ENCODE results near the gene EXOSC1. TPM values are rescaled to one million over a fixed set of nuclear protein-coding genes. Genes with fewer than 3 reads are reported as not detected.
A peak's percentile ranks its signal among the peaks of the same experiment; 100 is the strongest.
"Not testable (repeated sequence)": the region's sequence is repeated elsewhere in the genome, so short reads cannot be mapped to it uniquely, and the experiment has no call there.

The EXOSC1 gene
- total RNA-seq, 1 donor from 2014 or later, result 33.8 TPM

DNA sequence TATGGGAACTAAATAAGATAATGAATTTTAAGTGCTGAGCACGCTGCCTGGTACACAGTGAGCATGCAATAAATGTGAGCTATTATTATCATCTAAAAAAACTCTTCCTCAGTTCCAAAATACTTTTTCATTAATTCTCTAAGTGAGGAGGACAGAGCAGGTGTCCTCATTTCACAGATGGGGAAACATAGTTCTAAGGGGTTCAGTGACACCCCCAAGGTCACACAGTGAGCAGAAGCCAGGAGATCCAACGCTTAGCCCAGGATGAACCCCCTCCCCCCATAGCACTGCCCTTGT, 37.9 kb downstream of the EXOSC1 start:
- DNase-seq (ENCODE audit: low spot score), result no peak

DNA sequence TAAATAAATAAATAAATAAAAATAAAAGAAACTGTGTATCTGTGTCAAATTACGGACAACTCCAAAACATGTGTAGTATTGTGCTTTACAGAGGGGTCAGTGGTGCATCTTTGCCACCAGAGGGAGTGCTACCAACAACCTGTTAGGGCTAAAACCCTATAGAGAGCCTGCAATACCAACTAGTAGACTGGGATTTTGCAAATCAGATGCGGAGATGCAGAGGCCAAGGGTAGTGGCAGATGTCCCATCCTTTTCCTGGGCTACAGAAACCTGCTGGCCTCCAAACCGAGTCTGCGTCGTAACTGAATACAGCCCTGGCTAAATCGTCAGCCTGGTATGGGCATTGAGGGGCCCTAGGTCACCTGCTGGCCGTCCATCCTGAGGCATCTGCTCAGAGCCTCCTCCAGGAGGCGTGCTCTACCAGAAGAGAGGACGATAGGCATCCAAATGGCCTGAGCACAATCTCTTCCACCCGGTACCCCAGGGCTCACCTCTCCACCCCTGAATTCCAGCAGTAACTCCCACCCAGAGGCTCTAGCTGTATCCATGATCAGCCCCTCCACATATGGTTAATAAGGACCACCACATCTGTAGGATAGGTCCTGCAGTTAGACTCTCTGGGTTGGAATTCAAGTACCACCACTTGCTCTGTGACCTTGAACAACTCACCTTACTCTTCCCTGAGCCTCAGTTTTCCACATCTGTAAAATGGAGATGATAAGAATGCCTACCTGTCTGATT, 38.4 kb downstream of the EXOSC1 start:
- DNase-seq (ENCODE audit: low spot score), result peak; percentile 56

DNA sequence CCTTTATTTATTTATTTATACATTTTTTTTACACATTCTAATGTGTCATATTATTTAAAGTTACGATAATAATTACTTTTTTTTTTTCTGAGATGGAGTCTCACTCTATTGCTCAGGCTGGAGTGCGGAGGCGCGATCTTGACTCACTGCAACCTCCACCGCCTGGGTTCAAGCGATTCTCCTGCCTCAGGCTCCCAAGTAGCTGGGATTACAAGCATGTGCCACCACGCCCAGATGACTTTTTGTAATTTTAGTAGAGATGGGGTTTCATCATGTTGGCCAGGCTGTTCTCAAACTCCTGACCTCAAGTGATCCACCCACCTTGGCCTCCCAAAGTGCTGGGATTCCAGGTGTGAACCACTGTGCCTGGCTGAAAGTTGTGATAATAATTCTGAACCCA, 39.3 kb downstream of the EXOSC1 start:
- DNase-seq (ENCODE audit: low spot score), result not testable (repeated sequence)

DNA sequence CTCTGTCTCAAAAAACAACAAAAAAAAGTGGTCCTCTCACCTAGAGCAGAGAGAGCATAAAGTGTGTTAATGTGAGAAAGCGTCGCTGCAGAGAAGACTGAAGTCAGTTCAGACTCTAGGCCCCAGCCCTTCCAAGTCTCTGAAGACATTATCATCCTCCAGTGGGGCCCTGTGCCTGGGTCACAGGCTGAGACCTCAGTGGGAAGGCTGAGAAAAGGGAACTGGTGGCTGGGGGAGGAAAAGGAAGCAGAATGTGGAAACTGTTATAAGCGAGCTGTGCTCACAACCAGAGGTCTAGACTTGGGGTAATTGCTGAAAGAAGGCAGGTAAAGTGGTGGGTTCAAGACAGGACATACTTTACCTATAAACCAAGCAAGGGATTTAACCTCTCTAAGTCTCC, 39.7 kb downstream of the EXOSC1 start:
- DNase-seq (ENCODE audit: low spot score), result no peak

DNA sequence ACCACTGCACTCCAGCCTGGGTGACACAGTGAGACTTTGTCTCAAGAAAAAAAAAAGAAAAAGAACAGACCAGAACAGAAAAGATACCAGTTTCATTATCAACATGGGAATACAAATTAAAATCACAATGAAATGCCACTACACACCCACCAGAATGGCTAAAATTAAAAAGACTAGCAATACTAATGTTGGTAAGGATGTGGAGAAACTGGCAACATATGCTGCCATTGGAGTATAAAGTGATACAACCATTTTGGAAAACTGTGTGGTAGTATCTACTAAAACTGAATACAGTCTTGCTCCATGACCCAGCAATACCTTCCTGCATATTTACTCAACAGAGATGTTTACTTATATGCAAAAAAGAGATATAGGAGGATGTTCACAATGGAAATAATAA, 41.8 kb downstream of the EXOSC1 start:
- DNase-seq (ENCODE audit: low spot score), result no peak

DNA sequence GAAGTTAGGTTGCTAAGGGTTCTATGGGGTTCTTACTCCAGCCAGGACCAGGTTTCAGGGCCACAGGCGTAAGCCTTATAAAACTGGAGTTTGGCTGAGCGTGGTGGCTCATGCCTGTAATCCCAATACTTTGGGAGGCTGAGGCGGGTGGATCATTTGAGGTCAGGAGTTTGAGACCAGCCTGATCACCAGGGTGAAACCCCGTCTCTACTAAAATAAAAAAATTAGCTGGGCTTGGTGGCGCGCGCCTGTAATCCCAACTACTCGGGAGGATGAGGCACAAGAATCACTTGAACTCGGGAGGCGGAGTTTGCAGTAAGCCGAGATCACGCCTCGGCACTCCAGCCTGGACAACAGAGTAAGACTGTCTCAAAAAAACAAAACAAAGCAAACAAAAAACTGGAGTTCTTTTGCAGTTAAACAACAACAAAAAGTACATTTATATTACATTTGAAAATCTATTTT, 44.3 kb downstream of the EXOSC1 start:
- DNase-seq (ENCODE audit: low spot score), result no peak

DNA sequence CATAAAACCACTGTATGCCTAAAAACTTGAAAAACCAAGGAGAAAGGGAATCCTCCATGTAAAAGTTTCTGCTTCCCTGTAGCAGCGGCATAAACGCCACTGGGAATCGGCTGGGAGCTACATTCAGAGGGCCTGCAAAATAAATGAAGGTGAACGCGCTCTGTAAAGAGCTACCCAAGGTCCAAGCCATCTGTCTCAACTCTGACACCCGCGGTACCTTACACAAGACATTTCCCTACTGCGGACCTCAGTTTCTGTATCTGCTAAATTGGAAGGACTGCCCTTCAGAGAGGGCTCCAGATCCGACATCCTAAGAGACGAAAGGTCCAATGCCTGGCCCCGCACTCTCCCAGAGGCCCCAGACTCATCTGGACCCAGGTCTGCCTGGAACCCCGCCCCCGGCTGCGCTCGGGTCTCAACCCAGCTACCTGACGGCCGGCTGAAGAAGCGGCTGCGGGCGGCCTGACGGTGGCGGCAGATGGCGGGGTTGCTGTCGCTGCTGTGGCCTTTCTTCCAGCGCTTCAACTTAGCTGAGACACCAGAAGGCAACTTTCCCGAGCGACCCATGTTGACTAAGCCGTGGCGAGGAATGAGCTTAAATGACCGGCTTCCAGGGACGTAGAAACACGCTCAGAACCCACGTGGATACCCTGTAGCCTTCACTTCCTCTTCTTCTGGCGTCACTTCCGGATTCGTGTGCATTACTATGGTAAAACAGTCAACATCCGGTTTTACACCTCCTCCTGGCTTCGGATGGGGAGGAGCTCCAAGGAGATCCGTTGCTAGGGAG, 44.9 kb downstream of the EXOSC1 start, which contains the start of gene RRP12:
Gene RRP12, minus strand, starts transcription at position 676 of the 790 bp plus-strand sequence. Its CDS starts 109 bp downstream, at position 567.
- peak; percentile 95 for DNase-seq (ENCODE audit: low spot score)

DNA sequence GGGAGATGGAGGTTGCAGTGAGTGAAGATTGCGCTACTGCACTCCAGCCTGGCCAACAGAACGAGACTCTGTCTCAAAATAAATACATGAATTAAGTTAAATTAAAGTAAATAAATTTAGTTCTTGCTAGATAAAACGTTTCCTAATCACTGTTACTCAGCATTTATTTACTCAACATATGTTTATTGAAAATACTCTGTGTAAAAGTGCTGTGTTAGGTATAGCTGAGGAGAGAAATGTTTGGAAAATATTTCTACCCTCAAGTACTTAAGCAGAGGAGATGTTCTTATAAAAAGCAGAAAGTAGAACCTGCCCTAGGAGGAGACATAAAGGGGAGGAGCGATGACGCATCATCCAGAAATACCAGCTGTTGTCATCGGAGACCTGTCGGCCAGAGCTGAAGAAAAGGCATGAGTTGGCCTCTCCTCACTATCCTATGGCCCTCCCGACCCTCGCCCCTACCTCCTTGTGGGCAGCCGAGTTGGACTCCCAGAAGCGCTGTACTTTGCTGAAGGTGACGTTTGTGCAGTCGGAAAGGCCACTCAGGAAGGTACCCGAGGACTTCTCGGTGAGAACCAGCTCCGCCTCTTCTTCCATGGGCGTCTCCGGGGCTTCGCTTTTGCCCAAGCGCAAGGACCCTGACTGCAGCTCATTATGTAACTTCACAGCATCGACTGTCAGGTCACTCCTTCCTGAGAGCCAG, 45.8 kb downstream of the EXOSC1 start:
- DNase-seq (ENCODE audit: low spot score), result peak; percentile 43

DNA sequence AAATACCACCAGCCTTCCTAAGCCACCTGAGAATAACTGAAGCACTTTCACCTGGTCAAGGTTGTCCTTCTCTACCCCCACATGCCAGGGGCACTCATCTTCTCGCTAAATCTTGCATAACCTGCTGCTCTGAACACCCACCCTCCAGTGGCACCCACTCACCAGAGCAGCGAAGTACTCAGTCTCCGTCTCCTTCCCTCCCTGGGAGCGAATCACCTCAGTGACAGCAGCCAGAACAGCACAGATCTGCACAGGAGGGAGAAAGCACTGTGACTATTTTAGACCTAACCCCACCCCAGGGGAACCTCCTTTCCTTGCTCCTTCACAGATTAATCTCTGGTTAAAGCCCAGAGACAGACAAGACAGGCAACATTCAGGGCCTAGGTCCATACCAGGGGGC, 49.8 kb downstream of the EXOSC1 start:
- DNase-seq (ENCODE audit: low spot score), result no peak

DNA sequence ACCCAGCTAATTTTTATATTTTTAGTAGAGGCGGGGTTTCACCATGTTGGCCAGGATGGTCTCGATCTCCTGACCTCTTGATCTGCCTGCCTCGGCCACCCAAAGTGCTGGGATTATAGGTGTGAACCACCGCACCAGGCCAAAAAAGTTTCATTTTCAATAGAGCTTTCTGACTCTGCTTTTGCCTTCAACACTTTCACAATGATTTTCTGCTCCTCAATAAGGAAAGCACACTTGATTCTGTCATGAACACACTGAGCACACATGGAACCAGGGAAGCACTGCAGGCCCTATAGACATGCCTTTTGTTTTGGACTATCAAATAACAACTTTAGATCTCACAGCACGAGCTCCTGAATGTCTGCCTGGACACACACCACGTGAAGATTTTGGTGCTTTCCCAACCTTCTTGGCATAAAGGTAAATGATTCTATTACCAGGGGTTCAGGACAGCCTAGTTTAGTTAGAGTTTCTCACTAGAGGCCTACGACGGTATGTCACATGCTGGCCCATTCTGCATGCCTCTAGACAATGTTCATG, 52.7 kb downstream of the EXOSC1 start:
- no peak for DNase-seq (ENCODE audit: low spot score)

DNA sequence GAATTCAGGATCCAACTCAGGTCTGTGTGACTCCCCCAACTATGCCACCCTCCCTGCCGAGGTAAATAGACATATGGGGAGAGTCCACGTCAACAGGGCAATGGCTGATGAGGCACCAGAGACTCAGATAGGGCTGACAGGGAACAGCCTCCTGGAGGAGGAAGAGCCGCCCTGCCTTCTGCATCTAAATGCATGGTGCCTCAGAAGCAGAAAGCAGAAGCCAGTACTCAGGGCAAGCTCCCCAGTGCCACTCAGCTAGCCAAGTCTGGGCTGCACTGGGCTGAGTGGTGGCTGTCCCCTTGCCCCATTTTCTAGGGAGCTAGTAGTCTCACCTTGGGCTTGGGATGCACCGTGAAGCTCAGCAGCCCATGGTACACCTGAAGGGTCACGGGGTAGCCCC, 55.7 kb downstream of the EXOSC1 start:
- no peak for DNase-seq (ENCODE audit: low spot score)

DNA sequence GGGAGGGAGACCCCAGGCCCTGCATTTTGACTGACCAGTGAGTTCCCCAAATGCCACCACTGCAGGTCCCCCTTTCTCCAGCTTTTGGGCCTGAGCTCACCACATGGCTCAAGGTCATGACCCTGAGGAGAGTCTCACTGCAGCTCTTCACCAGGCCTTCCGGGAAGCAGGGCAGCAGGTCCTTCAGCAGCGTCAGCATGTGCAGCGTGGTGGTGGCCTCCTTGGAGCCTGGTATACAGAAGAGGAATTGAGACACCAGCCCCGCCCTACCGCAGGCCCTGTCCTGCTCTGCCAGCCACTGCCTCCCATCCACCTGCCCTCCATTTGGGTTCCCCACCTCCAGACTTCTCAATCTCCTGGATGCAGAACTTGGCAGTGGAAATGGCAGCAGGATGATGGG, 57.7 kb downstream of the EXOSC1 start:
- DNase-seq (ENCODE audit: low spot score), result no peak

Other genes with a start within 250 kb of the EXOSC1 start
- gene ARHGAP19, start 153.4 kb downstream of the EXOSC1 start, total RNA-seq, result 10.9 TPM
- gene FRAT1, start 126.7 kb downstream of the EXOSC1 start, total RNA-seq, result 9.4 TPM
- gene FRAT2, start 111.3 kb downstream of the EXOSC1 start, total RNA-seq, result 18.6 TPM
- gene RRP12, start 44.7 kb downstream of the EXOSC1 start, total RNA-seq, result 20.9 TPM
- gene PGAM1, start 19.8 kb downstream of the EXOSC1 start, total RNA-seq, result 270 TPM
- gene ZDHHC16, start 169 bp upstream of the EXOSC1 start, total RNA-seq, result 37.4 TPM
- gene MMS19, start 52.4 kb upstream of the EXOSC1 start, total RNA-seq, result 48.1 TPM
- gene UBTD1, start 52.9 kb upstream of the EXOSC1 start, total RNA-seq, result 13.8 TPM
- gene ANKRD2, start 126.8 kb upstream of the EXOSC1 start, total RNA-seq, result 2.3 TPM
- gene HOGA1, start 138.4 kb upstream of the EXOSC1 start, total RNA-seq, result 13.3 TPM
- 1.0 TPM for gene C10orf62, start 143.7 kb upstream of the EXOSC1 start, total RNA-seq
- 6.9 TPM for gene MORN4, start 187.5 kb upstream of the EXOSC1 start, total RNA-seq
- gene PI4K2A, start 194.7 kb upstream of the EXOSC1 start, total RNA-seq, result 22.3 TPM
- 20.1 TPM for gene AVPI1, start 241.2 kb upstream of the EXOSC1 start, total RNA-seq